ENCODE results near the gene SKOR2.

DNA sequence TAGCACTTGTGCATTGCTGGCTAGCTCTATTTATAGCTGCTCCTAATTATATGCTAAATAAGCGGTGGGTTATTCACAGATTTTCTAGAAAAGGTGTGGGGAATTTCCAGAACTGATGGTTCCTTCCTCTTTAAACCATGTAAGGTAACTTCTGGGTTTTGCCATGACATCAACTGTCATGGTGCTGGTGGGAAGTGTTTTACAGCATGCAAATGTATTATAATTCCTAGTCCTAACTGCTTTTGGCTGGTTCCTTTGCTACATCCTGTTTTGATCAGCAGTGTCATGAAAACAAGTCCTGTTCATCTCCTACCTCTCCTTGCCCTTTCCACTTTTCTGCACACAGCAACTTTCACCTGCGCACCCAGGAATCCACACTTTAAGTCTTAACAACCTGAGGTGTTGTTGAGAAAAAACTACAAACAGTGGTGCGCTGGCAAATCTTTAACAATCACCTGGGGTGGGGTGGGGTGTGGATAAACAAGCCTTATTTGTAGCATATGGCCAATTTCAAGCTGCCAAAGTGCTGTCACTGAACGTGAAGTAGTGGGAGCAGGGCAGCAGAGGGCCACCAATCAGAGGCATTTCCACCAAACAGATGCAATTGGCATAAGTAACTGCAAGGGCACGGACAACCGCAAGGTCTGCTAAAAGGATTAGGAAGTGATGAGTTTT, 33.4 kb upstream of the SKOR2 start:
- TF ChIP-seq, protein P1, sequence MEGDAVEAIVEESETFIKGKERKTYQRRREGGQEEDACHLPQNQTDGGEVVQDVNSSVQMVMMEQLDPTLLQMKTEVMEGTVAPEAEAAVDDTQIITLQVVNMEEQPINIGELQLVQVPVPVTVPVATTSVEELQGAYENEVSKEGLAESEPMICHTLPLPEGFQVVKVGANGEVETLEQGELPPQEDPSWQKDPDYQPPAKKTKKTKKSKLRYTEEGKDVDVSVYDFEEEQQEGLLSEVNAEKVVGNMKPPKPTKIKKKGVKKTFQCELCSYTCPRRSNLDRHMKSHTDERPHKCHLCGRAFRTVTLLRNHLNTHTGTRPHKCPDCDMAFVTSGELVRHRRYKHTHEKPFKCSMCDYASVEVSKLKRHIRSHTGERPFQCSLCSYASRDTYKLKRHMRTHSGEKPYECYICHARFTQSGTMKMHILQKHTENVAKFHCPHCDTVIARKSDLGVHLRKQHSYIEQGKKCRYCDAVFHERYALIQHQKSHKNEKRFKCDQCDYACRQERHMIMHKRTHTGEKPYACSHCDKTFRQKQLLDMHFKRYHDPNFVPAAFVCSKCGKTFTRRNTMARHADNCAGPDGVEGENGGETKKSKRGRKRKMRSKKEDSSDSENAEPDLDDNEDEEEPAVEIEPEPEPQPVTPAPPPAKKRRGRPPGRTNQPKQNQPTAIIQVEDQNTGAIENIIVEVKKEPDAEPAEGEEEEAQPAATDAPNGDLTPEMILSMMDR (IDR thresholded peaks at IDR 0.05; ENCODE audit: low read depth, low read length) = no peak
- no peak for TF ChIP-seq EZH2phosphoT487 (IDR thresholded peaks at IDR 0.05; ENCODE audit: low read depth)
